DMS 273 treated with DMSO at 0.1 percent for 48 hours (cell line): ENCODE data around the gene TIMM10B.

Experiments
- DNase-seq: peaks from one replicate; lab custom pipeline; 2025; lab: John Stamatoyannopoulos, UW

Gene TIMM10B

DNA sequence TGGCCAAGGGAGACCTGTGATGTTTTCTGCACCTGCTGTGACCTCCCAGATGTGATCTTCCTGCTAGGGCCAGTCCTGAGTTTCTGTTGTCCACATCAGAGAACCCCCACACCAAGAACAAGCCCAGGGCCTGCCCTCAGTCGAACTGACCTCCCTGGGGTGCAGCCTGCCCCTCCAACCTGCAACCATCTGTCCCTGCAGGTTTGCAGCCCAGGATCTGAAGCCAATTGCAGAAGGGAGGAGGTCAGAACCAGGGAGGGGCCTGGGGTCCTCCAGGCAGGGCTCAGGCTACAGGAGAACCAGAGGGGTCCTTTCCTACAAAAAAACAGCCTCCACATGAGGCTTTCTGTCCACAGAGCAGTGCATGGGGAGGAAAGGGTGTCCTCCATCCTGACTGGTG lies 8.4 kb upstream of the TIMM10B start:
- DNase-seq: no peak

DNA sequence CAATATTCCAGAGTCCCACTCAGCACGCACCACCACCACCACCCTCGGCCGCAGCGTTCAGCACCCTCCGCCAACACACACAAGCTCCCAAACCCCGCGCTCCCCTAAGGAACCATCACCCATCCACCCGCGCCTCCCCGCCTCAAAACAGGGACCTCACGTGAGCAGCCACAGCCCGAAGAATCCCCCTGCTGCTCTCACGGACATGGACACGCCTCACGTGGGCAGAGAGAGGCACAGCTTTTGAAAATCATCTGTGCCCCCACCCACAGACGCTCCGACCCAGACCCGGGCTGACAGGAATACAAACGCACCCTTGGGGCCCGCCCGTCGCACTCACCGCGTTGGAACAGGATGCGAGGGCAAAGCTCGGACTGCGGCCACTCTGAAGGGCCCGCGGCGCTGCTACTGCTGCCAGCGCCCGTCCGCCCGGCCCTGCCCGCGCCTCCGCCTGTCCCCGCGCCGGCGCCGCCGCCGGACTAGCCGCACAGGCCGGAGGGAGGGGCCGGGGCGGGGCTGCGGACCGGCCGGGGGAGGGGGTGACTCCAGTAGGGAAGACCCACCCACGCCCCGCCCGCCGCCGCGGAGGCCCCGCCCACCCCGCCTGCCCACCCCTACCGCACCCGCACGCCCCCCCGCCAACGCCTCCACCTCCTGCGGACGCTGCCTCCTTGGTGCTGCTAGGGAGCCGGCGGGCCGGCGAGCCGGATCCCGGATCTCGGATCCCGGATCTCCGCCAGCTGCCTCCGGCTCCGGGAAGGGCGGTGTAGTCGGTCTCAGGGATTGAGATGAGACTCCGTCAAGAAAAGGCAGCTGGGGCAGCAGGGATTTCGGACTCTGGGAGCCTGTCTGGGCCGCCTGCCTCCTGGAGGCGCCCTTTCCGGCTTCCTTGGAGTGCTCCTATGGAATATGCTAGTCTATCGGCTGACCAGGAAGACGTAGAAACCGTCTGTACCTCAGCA lies 7.6 kb upstream of the TIMM10B start, which contains the start of gene TRIM3:
Gene TRIM3 (minus strand): TSS at position 491 of the 962 bp plus-strand sequence. CDS start 8,246 bp downstream, outside the sequence.
- DNase-seq: peak; percentile 23

DNA sequence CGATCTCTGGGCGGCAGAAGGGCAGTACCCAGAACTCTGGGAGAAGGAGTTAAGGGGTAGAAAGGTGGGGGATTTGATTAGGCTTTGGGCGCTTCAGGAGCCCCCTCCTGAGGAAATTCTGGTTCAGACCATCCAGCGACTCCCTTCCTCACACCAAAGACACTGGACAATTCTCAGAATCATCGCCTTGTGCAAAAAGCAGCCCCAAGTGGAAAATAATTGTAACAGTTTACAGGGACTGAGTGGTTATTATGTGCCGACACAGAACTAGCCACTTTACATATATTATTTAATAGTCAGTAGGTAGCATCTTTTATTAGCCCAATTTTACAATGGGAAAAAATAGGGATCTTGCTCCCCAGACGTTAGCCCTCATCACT lies 6.9 kb upstream of the TIMM10B start:
- no peak for DNase-seq

DNA sequence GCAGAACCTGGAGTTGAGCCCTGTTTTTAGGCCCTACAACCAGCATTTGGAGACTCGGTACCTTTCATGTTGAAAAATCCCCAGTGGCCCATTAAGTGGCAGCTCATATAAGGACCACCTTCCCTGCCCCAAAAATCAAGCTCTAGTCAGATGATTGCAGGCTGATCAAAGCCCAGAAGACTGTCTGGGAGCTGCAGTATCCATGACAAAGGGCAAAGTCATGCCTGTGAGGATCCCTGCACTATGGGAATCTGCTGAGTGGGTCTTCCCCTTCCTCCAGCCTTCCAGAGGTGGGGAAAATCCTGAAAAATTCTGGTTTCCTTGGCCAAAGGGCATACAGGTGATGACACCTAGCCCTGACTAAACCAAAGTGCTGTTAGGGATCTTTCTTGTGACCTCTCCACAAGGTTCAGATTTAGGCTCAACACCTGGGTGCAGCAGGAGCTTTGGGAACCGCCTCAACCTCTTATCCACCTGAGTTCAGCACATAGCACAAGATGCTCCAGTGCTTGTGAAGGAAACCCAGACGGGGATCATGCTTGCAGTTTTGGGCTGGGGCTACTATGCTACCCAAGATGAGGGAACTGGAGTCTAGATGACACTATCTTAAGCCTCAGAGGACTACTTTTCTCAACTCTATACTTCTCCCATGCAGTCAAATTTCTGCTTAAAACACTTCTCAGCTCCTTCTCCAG lies 6.3 kb upstream of the TIMM10B start:
- DNase-seq: no peak

DNA sequence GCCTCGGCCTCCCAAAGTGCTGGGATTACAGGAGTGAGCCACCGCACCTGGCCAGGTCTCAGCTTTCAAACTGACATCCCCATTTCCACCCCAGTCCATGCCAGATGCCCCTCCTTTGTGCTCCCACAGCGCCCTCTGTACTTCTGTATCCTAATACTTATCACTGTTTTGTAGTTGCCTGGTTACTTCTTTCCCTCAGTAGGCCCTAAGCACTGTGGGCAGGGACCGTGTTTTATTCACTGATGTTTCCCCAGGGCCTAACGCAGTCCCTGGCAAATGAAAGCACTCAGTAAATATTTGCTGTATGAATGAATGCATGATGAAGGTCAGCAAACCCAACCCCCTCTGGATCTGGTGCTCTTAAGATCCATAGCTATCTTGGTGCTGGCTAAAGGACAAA lies 5.4 kb upstream of the TIMM10B start:
- no peak for DNase-seq

DNA sequence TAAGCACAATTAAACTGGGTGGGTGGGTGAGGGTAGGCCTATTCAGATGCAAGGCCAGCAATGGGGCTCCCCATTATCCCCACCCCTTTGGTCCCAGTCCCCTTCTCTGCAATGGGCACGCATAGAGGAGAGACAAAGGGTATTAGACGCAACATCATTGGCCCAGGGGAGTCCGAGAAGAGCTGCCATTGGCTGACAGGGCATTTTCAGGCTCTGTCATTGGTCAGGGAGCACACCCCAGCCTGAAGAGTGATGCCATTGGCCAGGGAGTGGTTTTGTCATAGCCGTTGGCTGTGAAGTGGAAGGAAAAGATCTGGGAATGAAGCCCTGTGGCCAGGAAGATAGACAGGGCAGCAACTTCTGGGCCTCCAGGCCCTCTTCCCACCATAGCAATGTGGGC lies 4.7 kb upstream of the TIMM10B start:
- DNase-seq: no peak

DNA sequence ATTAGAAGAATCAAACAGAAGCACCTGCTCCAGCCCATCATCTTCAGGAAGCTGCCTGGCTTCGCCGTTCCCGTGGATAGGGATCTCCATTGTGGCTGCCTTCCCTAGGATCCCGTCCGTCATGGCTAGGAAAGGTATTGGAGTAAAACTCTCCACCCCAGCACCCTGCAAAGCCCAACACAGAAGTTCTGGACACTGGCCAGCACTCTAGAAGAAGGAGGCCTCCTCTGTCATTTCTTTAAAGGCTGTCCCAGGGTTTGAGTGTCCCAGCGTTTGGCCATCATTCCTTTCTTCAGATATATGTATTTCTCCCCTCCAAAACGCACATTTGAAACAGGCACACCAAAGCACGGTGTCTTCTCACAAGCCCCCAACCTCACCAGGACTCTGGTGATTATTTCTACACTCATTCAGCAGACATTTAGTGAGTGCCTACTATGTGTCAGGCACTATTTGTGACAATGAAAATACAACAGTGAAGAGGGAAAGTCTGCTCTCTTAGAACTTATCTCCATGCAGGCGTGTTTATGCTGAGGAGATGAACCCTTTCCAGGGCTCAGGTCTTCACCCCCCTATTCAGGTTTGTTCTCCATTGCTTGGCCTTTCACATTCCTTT lies 894 bp upstream of the TIMM10B start:
- DNase-seq: no peak

DNA sequence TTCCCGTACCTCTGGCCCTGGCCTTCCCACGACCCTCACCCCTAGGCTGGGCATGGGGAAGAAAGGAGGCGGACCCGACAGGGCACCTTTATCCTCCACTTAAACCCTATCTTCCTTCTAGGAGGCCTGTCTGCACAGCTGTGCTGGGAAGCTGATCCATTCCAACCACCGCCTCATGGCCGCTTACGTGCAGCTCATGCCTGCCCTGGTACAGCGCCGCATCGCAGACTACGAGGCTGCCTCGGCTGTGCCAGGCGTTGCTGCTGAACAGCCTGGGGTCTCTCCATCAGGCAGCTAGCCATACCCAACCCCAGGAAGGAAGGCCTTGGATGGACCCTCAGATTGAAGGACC lies 599 bp downstream of the TIMM10B start:
- DNase-seq: no peak

DNA sequence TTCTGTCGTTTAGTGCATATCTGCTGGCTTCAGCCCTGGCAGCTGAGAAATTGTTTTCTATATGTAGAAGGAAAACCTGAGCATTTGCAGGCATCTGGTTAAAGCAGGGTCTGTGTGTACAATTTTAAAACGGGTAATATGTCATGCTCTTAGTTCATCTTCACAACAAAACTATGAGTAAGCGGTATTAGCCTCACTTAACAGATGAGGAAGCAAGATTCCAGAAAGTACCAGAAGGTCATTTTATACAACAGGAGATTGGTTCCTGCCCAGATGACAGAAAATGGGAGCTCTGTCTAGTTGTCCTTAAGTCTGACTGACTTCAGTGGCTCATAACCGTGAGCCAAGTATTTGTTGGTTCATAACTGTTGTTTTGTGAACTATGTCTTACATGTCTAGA lies 1.1 kb downstream of the TIMM10B start:
- no peak for DNase-seq

DNA sequence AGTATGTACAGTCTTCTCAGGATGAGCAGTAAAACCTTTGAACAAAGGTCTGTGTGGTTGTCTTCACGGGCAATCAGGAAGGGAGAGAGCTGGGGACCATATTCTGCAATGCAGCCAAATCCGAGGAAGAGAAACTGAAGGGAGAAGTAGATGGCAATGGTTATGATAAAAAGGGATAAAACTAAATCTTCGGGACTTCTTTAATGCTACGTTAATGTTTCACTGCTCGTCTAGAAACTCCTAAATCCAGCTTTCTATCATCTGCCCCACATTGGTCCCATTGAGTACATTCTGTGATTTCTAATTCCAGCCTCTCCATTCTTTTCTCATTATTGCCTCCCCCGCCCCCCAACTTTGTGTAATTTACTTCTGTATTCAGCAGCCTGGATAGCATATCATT lies 1.7 kb downstream of the TIMM10B start:
- no peak for DNase-seq

DNA sequence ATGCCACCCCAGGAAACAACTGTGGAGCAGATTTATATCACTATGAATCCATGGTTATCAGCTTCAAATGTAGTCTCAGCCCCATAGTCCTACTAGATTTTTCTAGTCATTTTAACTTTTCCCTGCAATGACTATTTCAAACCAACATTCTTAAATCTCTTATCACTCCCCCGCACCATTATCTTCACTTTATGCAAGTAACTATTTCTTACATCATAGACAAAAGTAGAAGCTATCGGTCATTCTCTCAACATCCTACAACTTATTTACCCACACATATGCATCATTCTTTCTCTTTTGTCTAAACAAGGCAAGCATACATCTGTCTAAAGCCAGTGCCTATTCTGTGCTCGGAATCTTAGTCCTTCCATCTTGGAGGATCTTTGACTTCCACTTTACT lies 4.4 kb downstream of the TIMM10B start:
- DNase-seq: no peak

DNA sequence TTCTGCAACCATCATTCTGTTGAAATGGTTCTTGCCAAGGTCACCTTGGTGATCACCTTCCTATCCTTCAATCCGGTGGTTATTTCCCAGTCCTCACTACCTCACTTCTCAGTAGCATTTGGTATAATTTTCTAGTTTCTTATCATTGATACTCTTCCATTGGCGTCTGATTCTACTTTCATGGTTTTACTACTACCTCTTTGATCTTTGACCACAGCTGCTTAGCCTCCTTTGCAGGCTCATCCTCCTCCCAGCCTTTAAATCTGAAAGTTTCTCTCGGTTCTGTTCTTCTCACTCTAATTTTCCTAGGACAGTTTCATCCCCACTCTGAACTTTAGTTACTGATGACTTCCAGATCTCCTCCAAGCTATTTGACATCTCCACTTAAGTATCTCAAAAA lies 5.0 kb downstream of the TIMM10B start:
- no peak for DNase-seq

DNA sequence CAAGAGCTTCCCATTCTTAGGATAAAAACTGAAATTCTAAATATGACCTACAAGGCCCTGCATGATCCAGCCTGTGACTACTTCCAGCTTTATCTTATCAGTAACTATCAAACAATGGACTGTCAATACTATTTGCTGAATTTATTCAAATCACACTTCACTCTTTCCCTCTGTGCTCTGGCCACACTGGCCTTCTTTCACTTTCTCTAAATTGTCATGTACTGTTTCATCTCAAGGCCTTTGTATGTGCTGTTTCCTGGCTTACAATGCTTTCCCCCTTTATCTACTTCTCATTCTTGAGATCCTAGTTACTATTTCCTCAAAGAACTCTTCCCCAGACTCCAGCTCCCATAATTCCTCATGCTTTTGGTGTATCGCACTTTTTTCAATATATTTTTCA lies 5.6 kb downstream of the TIMM10B start:
- DNase-seq: no peak

DNA sequence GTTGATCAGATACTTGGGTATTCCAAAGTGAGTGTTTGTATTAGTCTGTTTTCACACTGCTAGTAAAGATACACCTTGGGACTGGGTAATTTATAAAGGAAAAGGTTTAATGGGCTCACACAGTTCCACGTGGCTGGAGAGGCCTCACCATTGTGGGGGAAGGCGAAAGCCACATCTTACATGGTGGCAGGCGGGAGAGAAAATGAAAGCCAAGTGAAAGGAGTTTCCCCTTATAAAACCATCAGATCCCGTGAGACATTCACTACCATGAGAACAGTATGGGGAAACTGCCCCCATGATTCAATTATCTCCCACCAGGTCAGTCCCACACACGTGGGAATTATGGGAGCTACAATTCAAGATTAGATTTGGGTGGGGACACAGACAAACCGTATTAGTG lies 7.0 kb downstream of the TIMM10B start:
- DNase-seq: no peak

DNA sequence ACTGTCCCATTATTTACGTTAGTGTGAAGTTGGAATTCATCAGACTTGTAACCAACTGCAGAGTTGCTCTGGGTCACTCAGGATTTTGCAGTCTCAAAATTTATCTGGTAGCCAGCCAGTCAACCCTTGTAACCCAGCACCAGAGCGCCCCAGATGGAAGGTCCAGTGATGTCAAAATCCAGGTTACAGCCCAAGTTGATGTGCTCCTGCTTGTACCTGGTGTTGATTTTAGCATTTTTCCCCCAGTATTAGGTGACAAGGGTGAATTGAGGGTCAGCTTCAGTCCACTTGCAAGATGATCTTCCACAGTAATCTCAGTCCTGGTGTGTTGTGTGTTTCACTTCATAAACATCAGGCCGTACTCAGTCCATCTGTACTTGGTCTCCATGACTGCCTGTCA lies 7.5 kb downstream of the TIMM10B start:
- no peak for DNase-seq

DNA sequence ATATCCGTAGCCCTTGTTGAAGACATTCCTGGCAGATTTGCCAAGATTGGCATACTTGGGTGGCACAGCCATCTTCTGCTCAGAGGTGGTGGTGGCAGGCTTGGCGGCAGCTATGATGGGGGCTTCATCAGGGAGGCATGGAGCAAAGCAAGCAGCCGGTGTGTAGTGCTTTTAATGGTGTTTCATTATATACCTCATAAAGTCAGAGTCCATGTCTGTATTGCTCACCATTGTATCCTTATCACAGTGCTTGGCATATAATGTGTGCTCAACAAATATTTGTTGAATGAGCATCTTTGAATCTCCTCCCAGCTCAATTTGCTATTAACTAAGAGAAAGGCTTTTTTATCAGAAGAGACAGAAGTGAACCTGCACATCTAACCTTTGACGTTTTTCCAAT lies 8.0 kb downstream of the TIMM10B start:
- no peak for DNase-seq

DNA sequence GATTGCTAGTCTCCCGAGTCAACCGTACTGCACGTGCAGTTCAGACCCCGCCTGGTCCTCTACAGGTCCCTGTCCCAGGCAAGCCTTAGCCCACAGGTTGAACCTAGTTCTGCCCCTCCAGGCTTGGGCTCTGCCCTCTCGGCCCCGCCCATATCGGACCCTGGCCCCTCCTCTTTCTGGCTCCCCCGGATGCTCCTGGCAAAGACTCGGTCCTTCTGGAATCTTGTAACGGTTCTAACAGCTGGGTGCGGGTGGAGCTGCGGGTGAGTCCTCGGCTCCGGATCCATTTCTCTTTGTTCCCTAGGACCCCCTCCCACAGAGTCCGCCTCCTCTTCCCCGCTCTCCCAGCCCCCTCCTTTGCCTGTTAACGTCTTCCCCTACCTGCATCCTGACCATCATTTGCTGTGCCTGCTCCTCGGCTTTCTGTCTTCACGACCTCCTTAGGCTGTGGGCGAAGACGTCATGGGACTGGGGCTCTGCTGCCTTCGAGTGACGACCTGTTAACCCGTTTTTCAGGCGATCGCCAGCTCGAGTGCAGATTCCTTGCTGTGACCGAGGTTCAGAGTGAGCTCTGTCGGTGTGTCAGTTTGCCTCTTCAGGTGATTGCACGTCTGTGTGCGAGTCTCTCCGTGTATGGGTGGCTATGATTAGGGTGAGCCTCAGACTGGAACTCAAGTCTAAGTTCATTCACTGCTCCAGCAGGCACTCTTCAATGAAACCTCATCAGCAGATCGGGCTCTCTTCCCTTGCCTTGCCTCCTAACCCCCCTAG lies 16.0 kb downstream of the TIMM10B start, which contains the start of gene DNHD1:
Gene DNHD1 (plus strand): TSS at position 212 of the 771 bp plus-strand sequence. CDS start 936 bp downstream, outside the sequence.
- no peak for DNase-seq

DNA sequence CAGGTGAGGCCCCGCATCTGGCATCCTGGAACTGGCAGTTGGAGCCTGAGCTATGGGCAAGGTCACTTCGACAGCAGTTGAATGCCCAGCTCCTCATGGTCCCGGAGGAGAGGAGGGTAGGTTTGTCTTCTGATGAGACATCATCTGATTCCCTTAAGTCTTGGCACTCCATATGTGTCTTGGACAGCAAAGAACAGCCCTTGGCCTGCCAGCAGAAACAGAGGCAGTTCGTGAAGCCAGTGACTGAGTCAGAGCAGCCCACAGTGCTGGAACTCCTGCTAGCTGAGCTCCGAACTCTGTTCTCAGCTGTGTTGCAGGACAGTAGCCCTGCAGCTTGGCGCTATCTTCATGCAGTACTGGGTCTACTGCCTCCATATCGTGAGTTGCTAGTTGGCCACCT lies 16.8 kb downstream of the TIMM10B start:
- DNase-seq: no peak

DNA sequence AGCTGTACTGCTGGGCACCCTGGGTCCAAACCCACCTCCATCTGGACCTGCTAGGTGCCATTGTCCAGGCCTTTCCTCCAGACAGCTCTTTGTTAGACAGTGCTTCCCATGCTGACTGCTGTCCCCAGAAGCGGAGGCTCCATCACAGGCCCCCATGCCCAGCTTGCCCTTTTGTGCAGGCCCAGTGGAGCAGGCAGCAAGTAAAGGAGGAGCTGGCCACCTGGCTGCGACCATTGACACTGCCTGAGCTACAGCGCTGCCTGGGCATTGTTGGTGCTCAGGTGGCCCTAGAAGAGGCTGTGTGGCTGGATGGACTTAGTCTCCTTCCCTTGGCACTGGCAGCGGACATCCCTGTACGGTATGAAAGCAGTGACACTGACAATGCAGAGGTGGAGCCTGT lies 17.2 kb downstream of the TIMM10B start:
- no peak for DNase-seq

DNA sequence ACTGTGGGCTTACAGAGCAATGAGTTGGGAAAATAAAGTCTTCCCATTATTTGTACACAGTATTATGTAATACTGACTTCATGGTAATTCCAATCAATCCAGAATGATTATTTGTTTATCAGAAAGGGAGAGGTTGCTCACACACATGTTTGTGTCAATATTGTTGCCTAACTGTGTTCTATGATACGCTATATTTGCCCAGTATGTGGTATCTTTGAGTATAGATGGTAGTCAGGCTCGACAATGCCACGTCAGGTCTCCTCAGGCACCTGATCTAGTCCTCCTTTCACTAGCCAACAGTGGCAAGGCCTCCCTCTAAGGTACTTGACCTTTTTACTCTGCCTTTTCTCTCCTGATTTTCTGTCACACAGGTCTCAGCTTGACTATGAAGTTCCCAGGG lies 21.1 kb downstream of the TIMM10B start:
- no peak for DNase-seq

DNA sequence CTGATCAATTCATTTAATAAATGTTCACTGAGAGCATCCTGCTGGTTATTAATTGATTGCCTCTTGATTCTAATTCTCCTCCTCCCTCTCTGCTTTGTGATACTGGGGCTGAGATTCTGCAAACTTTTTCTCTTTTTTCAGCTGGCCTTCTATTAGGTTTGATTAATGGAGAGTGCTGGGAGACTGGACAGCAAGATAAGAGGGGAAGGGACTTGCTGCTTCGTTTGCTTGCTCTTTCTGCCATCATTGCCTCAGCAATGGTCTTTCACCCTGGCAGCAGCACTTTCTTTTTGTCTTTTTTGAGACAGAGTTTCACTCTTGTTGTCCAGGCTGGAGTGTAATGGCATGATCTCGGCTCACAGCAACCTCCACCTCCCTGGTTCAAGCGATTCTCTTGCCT lies 22.9 kb downstream of the TIMM10B start:
- DNase-seq: no peak

DNA sequence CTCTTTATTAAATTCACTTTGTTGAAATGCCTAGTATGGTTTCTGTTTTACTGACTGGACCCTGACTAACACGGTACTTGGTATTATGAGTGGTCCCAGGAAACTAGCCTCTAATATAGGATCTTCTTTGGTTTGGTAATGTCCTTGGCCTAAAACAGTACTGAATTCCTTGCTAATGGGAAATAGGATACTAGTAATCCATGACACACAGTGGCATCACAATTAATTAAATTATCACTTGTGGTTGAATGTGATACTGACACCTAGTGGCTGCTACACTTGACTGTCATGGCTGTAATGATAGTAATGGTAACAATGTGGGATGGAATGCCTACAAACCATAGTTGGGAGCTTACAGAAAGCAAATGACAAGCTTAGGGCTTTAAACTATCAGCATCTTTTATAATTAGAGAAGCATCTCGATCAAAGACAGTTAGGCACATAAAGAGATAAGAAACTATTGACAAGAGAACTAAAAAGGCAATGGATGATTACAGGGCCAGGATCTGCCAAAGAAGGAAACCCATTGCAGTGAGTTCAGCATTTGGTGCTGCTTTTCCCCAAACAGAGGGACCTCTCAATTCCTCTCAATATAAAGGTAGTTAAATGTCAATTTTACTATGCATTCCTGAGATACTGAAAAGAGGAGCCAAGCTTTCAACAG lies 24.4 kb downstream of the TIMM10B start:
- no peak for DNase-seq
